GM23248 (cell line): ENCODE data around the gene EPHA3.

Experiments used
- EZH2 ChIP-seq: fragments of 200-600 bp; sonication (generic); IDR thresholded peaks from 2 replicates; pipeline ENCODE4 v1.6.1; 2018; ENCODE audit warnings: antibody characterized with exemption, mild to moderate bottlenecking; ENCODE audit not compliant: insufficient read depth, poor library complexity, severe bottlenecking
- EZH2phosphoT487 ChIP-seq: fragments of 200-600 bp; sonication (generic); IDR thresholded peaks from 2 replicates; pipeline ENCODE4 v1.6.1; 2018; ENCODE audit warnings: antibody characterized with exemption, moderate library complexity, mild to moderate bottlenecking, low read depth; ENCODE audit not compliant: insufficient read depth

- TF ChIP-seq EZH2phosphoT487: no peak
- no peak for TF ChIP-seq EZH2
Observed at GRCh38 chr3:89067736-89068135, 39.7 kb upstream of the EPHA3 start.
